B cell (primary cell): ENCODE measurements around the gene TUBA4B. TPM values are rescaled to one million over a fixed set of nuclear protein-coding genes. Genes with fewer than 3 reads are reported as not detected.
A peak's percentile ranks its signal among the peaks of the same experiment; 100 is the strongest.

Source experiments
- ATAC-seq: fragments of 200-7000 bp; cut with Tn5 transposase; one replicate; pipeline ENCODE4 v1.10.0; 2021; ENCODE audit warnings: low read depth, mild to moderate bottlenecking, moderate number of reproducible peaks, moderate library complexity
- CTCF ChIA-PET: fragments of 350-600 bp; sonication (Branson Sonifier 250); formaldehyde crosslinking; loops from one replicate; lab custom pipeline; 2021; ENCODE audit warnings: antibody characterized with exemption, inconsistent platforms; lab: Charles Lee
- POLR2A ChIA-PET: fragments of 350-600 bp; sonication (Branson Sonifier 250); formaldehyde crosslinking; loops from one replicate; lab custom pipeline; 2021; ENCODE audit warnings: antibody characterized with exemption; lab: Charles Lee
- DNase-seq: peaks from one replicate; pipeline ENCODE4 v3.0.0; 2013
- H2AFZ ChIP-seq: 2 replicates; pipeline ENCODE4 v1.6.1; 2012; ENCODE audit warnings: mild to moderate bottlenecking, low read depth, low read length; ENCODE audit not compliant: insufficient read depth, poor library complexity, severe bottlenecking
- H3K27ac ChIP-seq, 2 donors: 1 replicate in 1 of 2; 2 replicates in 1 of 2; pipeline ENCODE4 v1.5.1; 2012 to 2013; ENCODE audit warnings: low read length in 2 of 2, mild to moderate bottlenecking in 2 of 2, moderate library complexity in 1 of 2
- H3K27me3 ChIP-seq, 4 experiments: fragments of 200-600 bp in 1 of 4; sonication (generic) in 1 of 4; replicated peaks in 1 of 4; 1 replicate in 2 of 4; 2 replicates in 2 of 4; pipeline versions ENCODE4 v1.6.1 to v1.7.0; 2013 to 2016; ENCODE audit warnings: low read length in 3 of 4, mild to moderate bottlenecking in 2 of 4, mixed read lengths in 1 of 4, moderate library complexity in 1 of 4; ENCODE audit not compliant: insufficient read depth in 4 of 4, control insufficient read depth in 3 of 4; ENCODE audit errors: control extremely low read depth in 1 of 4
- H3K36me3 ChIP-seq, 2 experiments: replicated peaks in 1 of 2; 1 replicate in 1 of 2; 2 replicates in 1 of 2; pipeline versions ENCODE4 v1.6.1 to v1.7.1; 2013; ENCODE audit warnings: low read length in 1 of 2; ENCODE audit not compliant: insufficient read depth in 2 of 2, control insufficient read depth in 1 of 2; ENCODE audit errors: control extremely low read depth in 1 of 2, extremely low read depth in 1 of 2
- H3K4me1 ChIP-seq, 2 donors: fragments of 200-600 bp in 1 of 2; sonication (generic) in 1 of 2; 1 replicate in 1 of 2; 2 replicates in 1 of 2; pipeline versions ENCODE4 v1.5.1 to v1.6.1; 2013 to 2017; ENCODE audit warnings: low read length in 2 of 2; ENCODE audit not compliant: control insufficient read depth in 2 of 2, insufficient read depth in 2 of 2
- H3K4me2 ChIP-seq: replicated peaks from 2 replicates; pipeline ENCODE3; 2012; ENCODE audit warnings: mild to moderate bottlenecking, low read depth, low read length; ENCODE audit not compliant: poor library complexity, severe bottlenecking
- H3K4me3 ChIP-seq, 5 experiments: fragments of 200-600 bp in 1 of 5; sonication (generic) in 1 of 5; 1 replicate in 3 of 5; 2 replicates in 2 of 5; pipeline versions ENCODE4 v1.5.1 to v1.7.0; 2011 to 2016; ENCODE audit warnings: low read length in 4 of 5, mild to moderate bottlenecking in 4 of 5, low read depth in 2 of 5, control low read depth in 1 of 5, moderate library complexity in 1 of 5; ENCODE audit not compliant: insufficient read depth in 1 of 5; ENCODE audit errors: control extremely low read depth in 1 of 5, extremely low read depth in 1 of 5
- H3K79me2 ChIP-seq: fragments of 200-600 bp; sonication (generic); one replicate; pipeline ENCODE4 v1.6.0; 2016; ENCODE audit warnings: low read length; ENCODE audit not compliant: control insufficient read depth, insufficient read depth
- H3K9ac ChIP-seq: fragments of 200-600 bp; sonication (generic); 2 replicates; pipeline ENCODE4 v1.6.1; 2017; ENCODE audit warnings: mild to moderate bottlenecking, low read length, moderate library complexity
- H3K9me3 ChIP-seq, 3 donors: one replicate each; pipeline versions ENCODE4 v1.6.1 to v1.7.1; 2013; ENCODE audit warnings: low read length in 2 of 3; ENCODE audit not compliant: control insufficient read depth in 2 of 3, insufficient read depth in 1 of 3; ENCODE audit errors: control extremely low read depth in 1 of 3
- H4K20me1 ChIP-seq: 2 replicates; pipeline ENCODE4 v1.6.0; 2012; ENCODE audit warnings: mild to moderate bottlenecking, low read length; ENCODE audit not compliant: insufficient read depth, control insufficient read depth, poor library complexity, severe bottlenecking
- H3K27ac Mint-ChIP-seq: one replicate; pipeline ENCODE4 v1.8.0; 2021; ENCODE audit warnings: mixed read lengths
- H3K27me3 Mint-ChIP-seq: one replicate; pipeline ENCODE4 v1.8.0; 2021; ENCODE audit warnings: mixed read lengths
- H3K4me1 Mint-ChIP-seq: one replicate; pipeline ENCODE4 v1.8.0; 2021; ENCODE audit warnings: mixed read lengths
- H3K4me3 Mint-ChIP-seq: one replicate; pipeline ENCODE4 v1.8.0; 2021; ENCODE audit warnings: mixed read lengths
- H3K9me3 Mint-ChIP-seq: one replicate; pipeline ENCODE4 v1.8.0; 2022; ENCODE audit warnings: mixed read lengths; ENCODE audit not compliant: insufficient read depth
- CTCF ChIP-seq: fragments of 200-600 bp; IDR thresholded peaks from one replicate; pipeline ENCODE4 v1.8.0; 2022; ENCODE audit warnings: antibody characterized with exemption, mild to moderate bottlenecking
- EZH2 ChIP-seq: IDR thresholded peaks from 2 replicates; pipeline ENCODE4 v1.6.1; 2012; ENCODE audit warnings: borderline replicate concordance, low read depth, mild to moderate bottlenecking, moderate library complexity, low read length; ENCODE audit not compliant: insufficient read depth, poor library complexity, severe bottlenecking
- WGBS: methylation state at CpG from one replicate; pipeline ENCODE4 v1.1.5; 2013; ENCODE audit warnings: missing lambda C conversion rate; ENCODE audit not compliant: insufficient coverage; 5-methylcytosine and 5-hydroxymethylcytosine counted together
- intact Hi-C: fragments of 100-400 bp; cut with micrococcal nuclease; formaldehyde crosslinking; loops from one replicate; pipeline ENCODE4 v1.10.0; 2022
- polyA plus RNA-seq: library from polyadenylated mRNA; depleted of rRNA; stranded (reverse); fragments of >200 nt; gene quantifications from 2 replicates; pipeline ENCODE4 v1.2.3, GENCODE V29; 2012
- total RNA-seq, 2 donors: library from RNA; stranded (reverse); fragments of 120-200 nt in 1 of 2; gene quantifications; 1 replicate in 1 of 2; 2 replicates in 1 of 2; pipeline versions ENCODE4 v1.2.3 to v1.2.4, GENCODE V29; 2013 to 2022

TUBA4B gene
- total and polyA plus RNA-seq, 2 donors (not counting 1 experiment from before 2014, with no cell fraction given): not detected

- Histone ChIP-seq H2AFZ (peak within 1 kb of the TSS; percentile 96), H3K36me3 (peaks cover 0 to 21% of the 10 kb centered on the region in 2 experiments), H3K27ac (peak within 1 kb of the TSS; percentile 87 to 92), H3K27me3 (no peaks in the 10 kb centered on the region), H3K4me2 (peak within 1 kb of the TSS; percentile 93), H4K20me1 (no peaks in the 10 kb centered on the region), H3K4me3 (peak within 1 kb of the TSS; percentile 50 to 98 (median 94)), H3K9me3 (no peaks in the 10 kb centered on the region), H3K79me2 (peaks cover 51% of the 10 kb centered on the region), H3K4me1 (peaks cover 52 to 58% of the 10 kb centered on the region in 2 donors), H3K9ac (peak within 1 kb of the TSS; percentile 96)
- Mint-ChIP-seq H3K9me3 (no peaks in the 10 kb centered on the region), H3K4me3 (peak within 1 kb of the TSS; percentile 92), H3K27me3 (no peaks in the 10 kb centered on the region), H3K27ac (peak within 1 kb of the TSS; percentile 96), H3K4me1 (peaks cover 62% of the 10 kb centered on the region)
- DNase-seq: peak; percentile 93
- intact Hi-C loops: loop anchor here (1.0 to 2.0 kb wide), 6 partner anchors 8 to 85 kb away; partner anchors contain the start of genes ANKZF1, ATG9A, CNPPD1 and DNAJB2
- ChIA-PET POLR2A (interaction anchor here (0.7 to 2.7 kb wide), 9 partner anchors 9 to 142 kb away, joined by 3 to 49 read pairs (median 9); partner anchors contain the start of genes ABCB6, ANKZF1, ATG9A and CNPPD1), CTCF (interaction anchor here (0.7 to 3.0 kb wide), 16 partner anchors 9 to 143 kb away, joined by 3 to 25 read pairs (median 4); partner anchors contain the start of genes ANKZF1, ATG9A, DNAJB2 and TUBA4A)
- no peak for TF ChIP-seq EZH2
- no peak for TF ChIP-seq CTCF
- ATAC-seq: peak; percentile 67
- 2% methylated on average over 46 of the region's 46 CpGs for WGBS
Observed at GRCh38 chr2:219245148-219245898, 7.7 kb upstream of the TUBA4B start, which contains the start of the genes GLB1L and STK16. Gene GLB1L, minus strand, starts transcription at chr2:219245444. Its CDS starts 1,871 bp downstream, at chr2:219243573. Gene STK16, plus strand, starts transcription at chr2:219245479. Its CDS starts 521 bp downstream, at chr2:219246000.
